ENCODE results near the gene FGFR2. TPM values are rescaled to one million over a fixed set of nuclear protein-coding genes. Genes with fewer than 3 reads are reported as not detected.

The FGFR2 gene
- total RNA-seq = 0.10 and 0.13 TPM in 2 replicates

GRCh38 chr10:121598263-121599249 lies at the start of gene FGFR2:
TSS of gene FGFR2 (minus strand) at chr10:121598444. CDS start at chr10:121593817, 4,627 bp downstream.

Measured in mammary microvascular endothelial cell (primary cell).